K562 (cell line): Measurements from ENCODE around the gene EML6. TPM values are rescaled to one million over a fixed set of nuclear protein-coding genes. Genes with fewer than 3 reads are reported as not detected.

Experiments used
- PRPF4 ChIP-seq: fragments of 200-400 bp; formaldehyde crosslinking; IDR thresholded peaks from one replicate; pipeline ENCODE4 v1.6.1; 2017; ENCODE audit warnings: low read length, low read depth, mild to moderate bottlenecking; ENCODE audit not compliant: insufficient read depth, poor library complexity, severe bottlenecking
- STAG1 ChIP-seq: sonication (generic); formaldehyde crosslinking; IDR thresholded peaks from 2 replicates; pipeline ENCODE4 v1.5.0; 2020; ENCODE audit warnings: missing genetic modification reagents, borderline replicate concordance
- polyA plus RNA-seq, 8 experiments: library from polyadenylated mRNA; depleted of rRNA in 4 of 8; stranded (reverse) in 5 of 8; unstranded in 3 of 8; fragments of >200 nt; fragmentation: Nextera tagmentation in 2 of 8; fragmentation: Illumina TruSeq in 1 of 8; extraction: Ambion mirVana in 2 of 8; extraction: Trizol in 1 of 8; gene quantifications; 2 replicates each; pipeline versions ENCODE4 v1.2.1 to v1.2.3, GENCODE V29; 2011 to 2014; ENCODE audit warnings: inconsistent platforms in 1 of 8, missing spikeins in 1 of 8
- total RNA-seq, 7 experiments: library from RNA; depleted of rRNA in 6 of 7; stranded (reverse); fragments of >200 nt in 6 of 7; fragmentation: Illumina TruSeq in 2 of 7; extraction: Trizol in 2 of 7; gene quantifications; 2 replicates each; pipeline versions ENCODE4 v1.2.1 to v1.2.3, GENCODE V29; 2011 to 2021; ENCODE audit warnings: low replicate concordance in 1 of 7
- TF ChIP-seq, protein P1 (sequence below): fragments of 200-800 bp; sonication (Bioruptor generic); IDR thresholded peaks from 2 replicates; pipeline ENCODE4 v1.6.1; 2017; ENCODE audit warnings: missing genetic modification characterization, missing compliant biosample characterization
- TF ChIP-seq, protein P2 (sequence below): sonication (generic); formaldehyde crosslinking; IDR thresholded peaks from 2 replicates; pipeline ENCODE4 v1.8.1; 2023; ENCODE audit warnings: missing genetic modification reagents, mild to moderate bottlenecking, borderline replicate concordance

EML6 gene
- total and polyA plus RNA-seq, 9 of the 15 experiments (the other 6 are each of a cell fraction or from before 2014, with no cell fraction given): 0.07 to 0.56 (median 0.25) TPM

DNA sequence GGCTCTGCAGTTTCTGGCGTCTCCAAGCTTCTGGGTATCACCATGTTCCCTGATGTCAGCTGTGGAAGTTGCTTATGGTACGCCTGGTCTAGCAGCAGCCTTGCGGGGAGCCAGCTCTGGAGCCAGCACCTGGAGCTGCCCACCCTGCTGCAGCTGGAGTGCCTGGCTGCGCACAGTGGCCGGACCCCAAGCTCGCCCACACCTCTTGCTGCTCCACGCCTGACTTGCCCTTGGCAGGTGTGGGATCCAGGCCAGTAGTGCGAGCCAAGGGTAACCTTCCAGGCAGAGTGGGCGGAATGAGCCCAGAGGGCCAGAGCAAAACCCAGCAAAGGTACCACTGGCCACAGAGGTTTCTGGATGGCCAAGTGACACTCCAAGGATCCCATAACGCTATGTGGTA, 13.2 kb upstream of the EML6 start (continued):
- TF ChIP-seq, protein P1, sequence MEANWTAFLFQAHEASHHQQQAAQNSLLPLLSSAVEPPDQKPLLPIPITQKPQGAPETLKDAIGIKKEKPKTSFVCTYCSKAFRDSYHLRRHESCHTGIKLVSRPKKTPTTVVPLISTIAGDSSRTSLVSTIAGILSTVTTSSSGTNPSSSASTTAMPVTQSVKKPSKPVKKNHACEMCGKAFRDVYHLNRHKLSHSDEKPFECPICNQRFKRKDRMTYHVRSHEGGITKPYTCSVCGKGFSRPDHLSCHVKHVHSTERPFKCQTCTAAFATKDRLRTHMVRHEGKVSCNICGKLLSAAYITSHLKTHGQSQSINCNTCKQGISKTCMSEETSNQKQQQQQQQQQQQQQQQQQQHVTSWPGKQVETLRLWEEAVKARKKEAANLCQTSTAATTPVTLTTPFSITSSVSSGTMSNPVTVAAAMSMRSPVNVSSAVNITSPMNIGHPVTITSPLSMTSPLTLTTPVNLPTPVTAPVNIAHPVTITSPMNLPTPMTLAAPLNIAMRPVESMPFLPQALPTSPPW (CRISPR knock-in tag): no peak
- TF ChIP-seq STAG1: no peak
- TF ChIP-seq PRPF4: no peak
- TF ChIP-seq, protein P2, sequence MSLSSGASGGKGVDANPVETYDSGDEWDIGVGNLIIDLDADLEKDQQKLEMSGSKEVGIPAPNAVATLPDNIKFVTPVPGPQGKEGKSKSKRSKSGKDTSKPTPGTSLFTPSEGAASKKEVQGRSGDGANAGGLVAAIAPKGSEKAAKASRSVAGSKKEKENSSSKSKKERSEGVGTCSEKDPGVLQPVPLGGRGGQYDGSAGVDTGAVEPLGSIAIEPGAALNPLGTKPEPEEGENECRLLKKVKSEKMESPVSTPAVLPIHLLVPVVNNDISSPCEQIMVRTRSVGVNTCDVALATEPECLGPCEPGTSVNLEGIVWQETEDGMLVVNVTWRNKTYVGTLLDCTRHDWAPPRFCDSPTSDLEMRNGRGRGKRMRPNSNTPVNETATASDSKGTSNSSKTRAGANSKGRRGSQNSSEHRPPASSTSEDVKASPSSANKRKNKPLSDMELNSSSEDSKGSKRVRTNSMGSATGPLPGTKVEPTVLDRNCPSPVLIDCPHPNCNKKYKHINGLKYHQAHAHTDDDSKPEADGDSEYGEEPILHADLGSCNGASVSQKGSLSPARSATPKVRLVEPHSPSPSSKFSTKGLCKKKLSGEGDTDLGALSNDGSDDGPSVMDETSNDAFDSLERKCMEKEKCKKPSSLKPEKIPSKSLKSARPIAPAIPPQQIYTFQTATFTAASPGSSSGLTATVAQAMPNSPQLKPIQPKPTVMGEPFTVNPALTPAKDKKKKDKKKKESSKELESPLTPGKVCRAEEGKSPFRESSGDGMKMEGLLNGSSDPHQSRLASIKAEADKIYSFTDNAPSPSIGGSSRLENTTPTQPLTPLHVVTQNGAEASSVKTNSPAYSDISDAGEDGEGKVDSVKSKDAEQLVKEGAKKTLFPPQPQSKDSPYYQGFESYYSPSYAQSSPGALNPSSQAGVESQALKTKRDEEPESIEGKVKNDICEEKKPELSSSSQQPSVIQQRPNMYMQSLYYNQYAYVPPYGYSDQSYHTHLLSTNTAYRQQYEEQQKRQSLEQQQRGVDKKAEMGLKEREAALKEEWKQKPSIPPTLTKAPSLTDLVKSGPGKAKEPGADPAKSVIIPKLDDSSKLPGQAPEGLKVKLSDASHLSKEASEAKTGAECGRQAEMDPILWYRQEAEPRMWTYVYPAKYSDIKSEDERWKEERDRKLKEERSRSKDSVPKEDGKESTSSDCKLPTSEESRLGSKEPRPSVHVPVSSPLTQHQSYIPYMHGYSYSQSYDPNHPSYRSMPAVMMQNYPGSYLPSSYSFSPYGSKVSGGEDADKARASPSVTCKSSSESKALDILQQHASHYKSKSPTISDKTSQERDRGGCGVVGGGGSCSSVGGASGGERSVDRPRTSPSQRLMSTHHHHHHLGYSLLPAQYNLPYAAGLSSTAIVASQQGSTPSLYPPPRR (CRISPR knock-in tag): no peak
